ENCODE measurements around the gene CLEC16A.

- TF ChIP-seq CTCF (IDR thresholded peaks at IDR 0.05; ENCODE audit: low read depth, low read length, poor library complexity, severe bottlenecking) (no peak), EZH2phosphoT487 (IDR thresholded peaks at IDR 0.05; ENCODE audit: borderline replicate concordance, low read length) (no peak)
Observed at GRCh38 chr16:11046382-11046931, 102.1 kb downstream of the CLEC16A start.
